Mesodermal cell (in vitro differentiated cells): ENCODE measurements around the gene HYI.

ENCODE experiments used
- H3K27ac ChIP-seq: 2 replicates; pipeline ENCODE4 v1.7.0; 2013; ENCODE audit warnings: mild to moderate bottlenecking, low read depth, low read length, moderate library complexity; ENCODE audit not compliant: severe bottlenecking
- H3K36me3 ChIP-seq: 2 replicates; pipeline ENCODE4 v1.7.1; 2013; ENCODE audit warnings: mild to moderate bottlenecking, low read length, moderate library complexity; ENCODE audit not compliant: control insufficient read depth, insufficient read depth
- H3K4me1 ChIP-seq: one replicate; pipeline ENCODE4 v1.7.1; 2013; ENCODE audit warnings: mild to moderate bottlenecking, low read length; ENCODE audit not compliant: insufficient read depth, control insufficient read depth, poor library complexity, severe bottlenecking
- H3K4me3 ChIP-seq: 2 replicates; pipeline ENCODE4 v1.7.0; 2013; ENCODE audit warnings: low read length, control low read depth, mild to moderate bottlenecking; ENCODE audit not compliant: insufficient read depth, poor library complexity, severe bottlenecking; ENCODE audit errors: extremely low read depth
- H3K9me3 ChIP-seq: 2 replicates; pipeline ENCODE4 v1.7.1; 2013; ENCODE audit warnings: mild to moderate bottlenecking, low read length, moderate library complexity; ENCODE audit not compliant: control insufficient read depth
- WGBS, 2 experiments: methylation state at CpG; one replicate each; pipeline ENCODE4 v1.1.5; 2013; ENCODE audit warnings: missing lambda C conversion rate in 2 of 2; ENCODE audit not compliant: insufficient coverage in 2 of 2; 5-methylcytosine and 5-hydroxymethylcytosine counted together

HYI gene

DNA sequence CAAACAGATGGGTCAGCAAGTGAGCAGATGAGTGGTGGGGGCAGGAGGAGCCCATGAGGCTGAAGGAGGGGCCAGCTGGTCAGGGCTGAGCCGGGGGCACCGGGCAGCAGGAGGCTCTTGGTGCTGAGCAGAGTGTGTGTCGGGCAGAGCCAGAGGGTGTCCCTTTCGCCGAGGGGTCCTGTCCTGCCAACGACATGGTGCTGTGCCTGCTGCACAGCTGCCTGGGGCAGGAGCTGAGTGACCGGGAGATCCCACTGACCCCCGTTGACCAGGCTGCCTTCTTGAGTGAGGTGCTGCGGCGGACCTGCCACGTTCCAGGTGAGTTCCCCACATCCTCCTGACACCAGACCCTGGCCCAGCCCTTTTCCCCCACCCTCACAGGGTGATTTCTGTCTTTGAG is 27.5 kb downstream of the HYI start:
- Histone ChIP-seq H3K9me3 (no peaks in the 10 kb centered on the region), H3K27ac (no peak overlapping the region), H3K36me3 (peaks cover 95% of the 10 kb centered on the region), H3K4me3 (no peak overlapping the region), H3K4me1 (no peaks in the 10 kb centered on the region)
- WGBS, 2 experiments, result 92 to 95% methylated on average over 7 to 11 of the region's 11 CpGs

DNA sequence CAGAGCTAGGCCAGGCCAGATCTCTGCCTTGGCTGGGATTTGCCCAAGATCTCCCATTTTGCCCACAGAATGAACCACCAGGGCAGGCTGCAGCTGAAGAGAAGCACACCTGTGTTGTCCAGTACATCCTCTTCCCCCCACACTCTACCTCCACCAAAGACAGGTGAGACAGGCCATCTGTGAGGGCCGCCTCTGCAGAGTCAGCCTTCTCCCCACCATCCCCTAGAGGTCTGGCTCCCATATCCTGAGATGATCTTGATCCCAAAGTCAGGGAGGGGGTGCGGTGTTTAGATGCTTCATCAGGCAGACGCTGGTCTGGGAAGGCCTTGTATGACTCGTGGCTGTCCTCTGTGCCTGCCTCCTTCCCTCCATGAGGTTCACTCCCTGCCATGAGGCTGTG is 28.7 kb downstream of the HYI start:
- 88 to 90% methylated on average over 3 to 4 of the region's 4 CpGs for WGBS, 2 experiments
- Histone ChIP-seq H3K36me3 (peaks cover 94% of the 10 kb centered on the region), H3K9me3 (no peaks in the 10 kb centered on the region), H3K27ac (no peak overlapping the region), H3K4me1 (no peaks in the 10 kb centered on the region), H3K4me3 (no peak overlapping the region)

DNA sequence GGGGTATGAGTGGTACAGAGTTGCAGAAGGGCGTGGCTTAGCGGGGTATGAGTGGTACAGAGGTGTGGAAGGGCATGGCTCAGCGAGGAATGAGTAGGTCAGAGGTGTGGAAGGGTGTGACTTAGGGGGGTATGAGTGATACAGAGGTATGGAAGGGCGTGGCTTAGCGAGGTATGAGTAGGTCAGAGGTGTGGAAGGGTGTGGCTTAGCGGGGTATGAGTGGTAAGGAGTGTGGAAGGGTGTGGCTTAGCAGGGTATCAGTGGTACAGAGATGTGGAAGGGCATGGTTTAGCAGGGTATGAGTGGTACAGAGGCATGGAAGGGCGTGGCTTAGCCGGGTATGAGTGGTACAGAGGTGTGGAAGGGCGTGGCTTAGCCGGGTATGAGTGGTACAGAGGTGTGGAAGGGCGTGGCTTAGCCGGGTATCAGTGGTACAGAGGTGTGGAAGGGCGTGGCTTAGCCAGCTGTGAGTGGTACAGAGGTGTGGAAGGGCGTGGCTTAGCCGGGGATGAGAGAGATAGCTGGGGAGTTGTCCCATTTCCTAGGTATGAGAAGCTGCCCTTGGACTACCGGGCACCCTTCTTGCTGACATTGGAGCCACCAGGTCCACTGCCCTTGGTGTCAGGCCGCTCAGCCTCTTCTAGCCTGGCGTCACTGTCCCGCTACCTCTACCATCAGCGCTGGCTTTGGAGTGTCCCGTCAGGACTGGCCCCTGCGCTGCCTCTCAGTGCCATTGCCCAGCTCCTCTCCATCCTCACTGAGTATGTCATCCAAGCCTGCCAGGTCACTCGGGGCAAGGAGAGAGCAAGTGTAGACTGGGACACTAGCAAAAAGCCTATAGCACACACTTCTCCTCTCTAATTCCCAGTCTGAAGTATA is 29.8 kb downstream of the HYI start:
- Histone ChIP-seq H3K27ac (no peak overlapping the region), H3K4me3 (no peak overlapping the region), H3K36me3 (peaks cover 94% of the 10 kb centered on the region), H3K9me3 (no peaks in the 10 kb centered on the region), H3K4me1 (no peaks in the 10 kb centered on the region)
- WGBS, 2 experiments, result 94 to 96% methylated on average over 21 to 23 of the region's 23 CpGs

DNA sequence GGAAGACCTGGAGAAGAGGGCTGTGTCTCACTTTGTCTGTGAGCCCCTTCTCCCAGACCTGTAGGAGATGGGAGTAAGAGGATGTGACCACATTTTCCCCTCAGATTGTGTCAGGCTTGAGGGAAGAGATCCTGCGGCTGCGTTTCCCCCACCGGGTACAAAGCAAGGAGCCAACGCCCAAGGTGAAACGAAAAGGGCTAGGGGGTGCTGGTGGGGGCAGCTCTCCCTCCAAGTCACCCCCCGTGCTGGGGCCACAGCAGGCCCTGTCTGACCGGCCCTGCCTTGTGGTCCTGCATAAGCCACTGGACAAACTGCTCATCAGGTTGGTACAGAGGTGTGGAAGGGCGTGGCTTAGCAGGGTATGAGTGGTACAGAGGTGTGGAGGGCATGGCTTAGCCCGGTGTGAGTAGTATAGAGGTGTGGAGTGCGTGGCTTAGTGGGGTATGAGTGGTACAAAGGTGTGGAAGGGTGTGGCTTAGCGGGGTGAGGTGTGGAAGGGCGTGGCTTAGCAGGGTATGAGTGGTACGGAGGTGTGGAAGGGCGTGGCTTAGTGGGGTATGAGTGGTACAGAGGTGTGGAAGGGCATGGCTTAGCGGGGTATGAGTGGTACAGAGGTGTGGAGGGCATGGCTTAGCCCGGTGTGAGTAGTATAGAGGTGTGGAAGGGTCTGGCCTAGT is 30.6 kb downstream of the HYI start:
- peaks cover 94% of the 10 kb centered on the region for H3K36me3 ChIP-seq
- WGBS, 2 experiments, result 93 to 99% methylated on average over 15 to 16 of the region's 16 CpGs
- no peak overlapping the region for H3K27ac ChIP-seq
- no peaks in the 10 kb centered on the region for H3K9me3 ChIP-seq
- no peak overlapping the region for H3K4me3 ChIP-seq
- no peaks in the 10 kb centered on the region for H3K4me1 ChIP-seq

DNA sequence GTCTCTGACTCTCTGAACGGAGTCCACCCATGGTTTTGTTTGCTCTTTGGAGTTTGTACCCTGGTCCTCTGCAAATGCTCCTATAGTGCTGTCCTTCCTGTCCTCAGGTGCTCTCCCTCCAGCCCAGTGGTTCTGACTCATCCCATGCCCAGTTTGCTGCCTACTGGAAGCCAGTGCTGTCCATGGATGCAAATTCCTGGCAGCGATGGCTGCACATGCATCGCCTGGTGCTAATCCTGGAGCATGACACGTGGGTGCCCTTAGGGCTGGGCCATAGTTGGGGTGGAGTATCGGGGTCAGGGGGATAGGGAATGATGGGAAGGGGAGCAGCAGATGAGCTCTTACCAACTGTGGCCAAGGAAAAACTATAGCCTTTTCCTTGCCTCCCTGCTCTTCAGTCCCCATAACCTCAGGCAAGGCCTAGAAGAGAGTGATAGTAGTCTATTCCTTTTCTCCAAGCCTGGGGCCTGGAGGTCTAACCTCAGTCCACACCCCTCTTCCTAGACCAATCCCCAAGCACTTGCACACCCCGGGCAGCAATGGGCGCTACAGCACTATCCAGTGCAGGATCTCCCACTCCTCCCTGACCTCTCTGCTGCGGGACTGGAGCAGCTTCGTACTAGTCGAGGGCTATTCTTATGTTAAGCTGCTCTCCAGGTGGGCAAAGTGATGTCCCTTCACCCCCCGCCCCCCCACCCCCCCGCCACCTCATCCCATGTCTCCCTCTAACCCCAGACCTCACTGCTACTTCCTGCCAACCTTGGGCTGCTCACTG is 31.6 kb downstream of the HYI start:
- H3K4me3 ChIP-seq, result no peak overlapping the region
- H3K4me1 ChIP-seq, result no peaks in the 10 kb centered on the region
- H3K9me3 ChIP-seq, result no peaks in the 10 kb centered on the region
- peaks cover 93% of the 10 kb centered on the region for H3K36me3 ChIP-seq
- H3K27ac ChIP-seq, result no peak overlapping the region
- WGBS, 2 experiments, result 81 to 88% methylated on average over 6 to 7 of the region's 12 CpGs

DNA sequence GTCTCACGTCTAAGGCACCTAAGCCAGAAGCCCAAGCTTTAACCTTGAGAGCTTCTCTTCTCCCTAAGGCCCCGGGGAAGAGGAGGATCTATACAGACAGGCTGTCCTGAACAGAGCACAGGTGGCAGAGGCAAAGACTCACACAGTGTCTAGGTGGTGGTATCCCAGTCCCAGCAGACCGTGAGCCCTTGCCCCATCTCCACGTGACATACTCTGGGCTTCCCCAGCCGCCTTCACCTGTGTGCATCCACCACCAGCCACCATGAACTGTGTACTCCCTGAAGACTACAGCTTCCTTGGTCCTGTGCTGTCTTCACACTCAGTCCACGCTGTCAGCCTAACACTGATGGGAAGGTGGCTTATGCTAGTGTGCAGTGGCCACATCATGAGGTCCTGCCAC is 32.3 kb downstream of the HYI start:
- H3K27ac ChIP-seq, result no peak overlapping the region
- H3K4me1 ChIP-seq, result no peaks in the 10 kb centered on the region
- peaks cover 93% of the 10 kb centered on the region for H3K36me3 ChIP-seq
- no peaks in the 10 kb centered on the region for H3K9me3 ChIP-seq
- no peak overlapping the region for H3K4me3 ChIP-seq
- 94 to 97% methylated on average over 5 of the region's 6 CpGs for WGBS, 2 experiments

DNA sequence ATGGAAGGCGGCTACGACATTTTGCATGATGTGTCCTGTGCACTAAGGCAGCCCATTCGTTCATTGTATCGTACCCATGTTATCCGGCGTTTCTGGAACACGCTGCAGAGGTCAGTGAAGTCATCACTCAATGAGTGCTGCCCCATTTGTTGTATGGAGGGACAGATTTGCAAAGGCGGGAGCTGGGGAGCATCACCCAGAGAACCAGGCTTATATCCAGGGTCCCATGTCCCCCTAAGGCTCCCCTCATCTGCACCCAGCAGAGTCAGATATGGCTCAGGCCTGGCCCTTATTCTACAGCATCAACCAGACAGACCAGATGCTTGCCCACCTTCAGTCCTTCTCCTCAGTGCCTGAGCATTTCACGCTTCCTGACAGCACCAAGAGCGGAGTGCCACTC is 32.9 kb downstream of the HYI start:
- Histone ChIP-seq H3K36me3 (peaks cover 93% of the 10 kb centered on the region), H3K4me1 (no peaks in the 10 kb centered on the region), H3K4me3 (no peak overlapping the region), H3K9me3 (no peaks in the 10 kb centered on the region), H3K27ac (no peak overlapping the region)
- WGBS, 2 experiments, result 96 to 99% methylated on average over 9 to 10 of the region's 10 CpGs

DNA sequence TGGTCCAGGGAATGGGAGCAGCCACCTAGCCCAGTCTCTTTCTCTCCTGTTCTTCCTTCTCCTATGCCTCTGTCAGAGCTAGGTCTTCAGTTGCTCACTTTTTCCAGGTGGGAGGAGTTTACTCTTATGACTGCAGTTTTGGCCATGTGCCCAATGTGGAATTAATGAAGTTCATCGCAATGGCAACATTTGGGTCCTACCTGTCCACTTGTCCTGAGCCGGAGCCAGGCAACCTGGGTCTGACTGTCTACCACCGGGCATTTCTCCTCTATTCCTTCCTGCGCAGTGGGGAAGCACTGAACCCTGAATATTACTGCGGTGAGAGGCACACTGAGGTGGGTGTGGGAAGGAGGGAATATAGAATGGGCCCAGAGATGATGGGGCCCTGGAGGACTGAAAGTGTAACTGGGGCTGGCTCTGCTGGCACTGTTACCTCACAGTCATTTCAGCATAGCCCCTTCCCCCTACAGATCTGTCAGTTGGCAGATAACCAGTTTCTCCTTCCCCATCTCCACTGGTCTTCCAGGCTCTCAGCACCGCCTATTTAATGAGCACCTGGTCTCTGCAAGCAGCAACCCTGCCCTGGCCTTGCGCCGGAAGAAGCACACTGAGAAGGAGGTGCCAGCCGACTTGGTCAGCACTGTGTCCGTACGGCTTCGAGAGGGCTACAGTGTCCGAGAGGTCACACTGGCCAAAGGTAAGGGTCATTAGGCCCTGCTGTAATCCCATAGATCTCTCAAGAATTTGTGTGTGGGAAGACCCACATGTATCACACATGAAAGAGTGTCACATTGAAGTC is 33.9 kb downstream of the HYI start:
- H3K36me3 ChIP-seq, result peaks cover 88% of the 10 kb centered on the region
- WGBS, 2 experiments, result 97 to 100% methylated on average over 12 of the region's 13 CpGs
- no peak overlapping the region for H3K27ac ChIP-seq
- no peaks in the 10 kb centered on the region for H3K4me1 ChIP-seq
- H3K9me3 ChIP-seq, result no peaks in the 10 kb centered on the region
- H3K4me3 ChIP-seq, result no peak overlapping the region

DNA sequence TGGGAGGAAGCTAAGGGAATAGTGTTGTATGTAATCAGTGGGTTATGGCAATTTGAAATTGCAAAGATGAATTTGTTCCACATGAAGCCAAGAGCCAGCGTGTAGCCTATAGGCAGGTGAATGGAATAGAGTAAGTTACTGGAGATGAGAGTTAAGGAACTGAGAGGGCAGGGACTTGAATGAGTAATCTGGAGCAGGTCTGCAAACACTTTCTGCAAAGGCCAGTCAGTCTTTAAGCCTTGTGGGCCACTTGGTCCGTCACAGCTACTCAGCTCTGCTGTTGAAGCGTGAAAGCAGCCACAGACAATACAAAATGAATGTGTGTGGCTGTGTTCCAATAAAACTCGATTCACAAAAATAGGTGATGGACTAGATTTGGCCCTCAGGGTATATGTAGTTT is 34.9 kb downstream of the HYI start:
- Histone ChIP-seq H3K36me3 (peaks cover 79% of the 10 kb centered on the region), H3K4me1 (no peaks in the 10 kb centered on the region)
- WGBS, 2 experiments, result 100% methylated on average over 2 of the region's 4 CpGs

DNA sequence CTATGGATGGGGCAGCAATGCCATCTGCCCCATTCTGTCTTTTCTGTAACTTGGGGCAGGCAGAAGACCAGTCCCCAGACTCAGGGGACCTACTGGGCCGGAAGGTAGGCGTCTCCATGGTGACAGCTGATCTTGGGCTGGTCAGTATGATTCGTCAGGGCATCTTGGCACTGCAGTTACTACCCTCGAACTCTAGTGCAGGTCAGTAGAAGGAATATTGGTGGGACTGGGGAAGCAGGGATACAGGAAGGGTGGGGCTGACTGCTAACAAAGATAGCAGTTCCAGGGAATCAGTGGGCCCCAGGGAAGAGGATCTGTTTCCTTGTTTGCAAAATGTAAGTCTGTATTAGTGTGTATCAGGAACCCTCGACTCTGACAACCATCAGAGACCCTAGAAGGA is 37.8 kb downstream of the HYI start:
- no peaks in the 10 kb centered on the region for H3K4me1 ChIP-seq
- peaks cover 63% of the 10 kb centered on the region for H3K36me3 ChIP-seq
- H3K9me3 ChIP-seq, result no peaks in the 10 kb centered on the region
- no peak overlapping the region for H3K27ac ChIP-seq
- no peak overlapping the region for H3K4me3 ChIP-seq
- 98 to 100% methylated on average over 4 to 5 of the region's 5 CpGs for WGBS, 2 experiments

More for the DNA sequence above, 34.9 kb downstream of the HYI start:
- Histone ChIP-seq H3K27ac (no peak overlapping the region), H3K9me3 (no peaks in the 10 kb centered on the region), H3K4me3 (no peak overlapping the region)
